Uterus (tissue), 2 donors: ENCODE results near the gene TIMM10B.

Experiments used
- POLR2A ChIP-seq, 2 donors: fragments of 450-650 bp; IDR thresholded peaks; one replicate each; pipeline ENCODE4 v1.6.1; 2016; ENCODE audit warnings: antibody characterized with exemption in 2 of 2, mild to moderate bottlenecking in 1 of 2, moderate library complexity in 1 of 2
- TF ChIP-seq, protein P1 (sequence below), 4 experiments: fragments of 200-600 bp in 2 of 4; fragments of 450-650 bp in 2 of 4; sonication (generic) in 2 of 4; IDR thresholded peaks; one replicate each; pipeline ENCODE4 v1.5.1; 2016 to 2019; ENCODE audit warnings: antibody characterized with exemption in 4 of 4, mild to moderate bottlenecking in 2 of 4, moderate library complexity in 1 of 4

DNA sequence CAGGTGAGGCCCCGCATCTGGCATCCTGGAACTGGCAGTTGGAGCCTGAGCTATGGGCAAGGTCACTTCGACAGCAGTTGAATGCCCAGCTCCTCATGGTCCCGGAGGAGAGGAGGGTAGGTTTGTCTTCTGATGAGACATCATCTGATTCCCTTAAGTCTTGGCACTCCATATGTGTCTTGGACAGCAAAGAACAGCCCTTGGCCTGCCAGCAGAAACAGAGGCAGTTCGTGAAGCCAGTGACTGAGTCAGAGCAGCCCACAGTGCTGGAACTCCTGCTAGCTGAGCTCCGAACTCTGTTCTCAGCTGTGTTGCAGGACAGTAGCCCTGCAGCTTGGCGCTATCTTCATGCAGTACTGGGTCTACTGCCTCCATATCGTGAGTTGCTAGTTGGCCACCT lies 16.8 kb downstream of the TIMM10B start:
- TF ChIP-seq, protein P1, sequence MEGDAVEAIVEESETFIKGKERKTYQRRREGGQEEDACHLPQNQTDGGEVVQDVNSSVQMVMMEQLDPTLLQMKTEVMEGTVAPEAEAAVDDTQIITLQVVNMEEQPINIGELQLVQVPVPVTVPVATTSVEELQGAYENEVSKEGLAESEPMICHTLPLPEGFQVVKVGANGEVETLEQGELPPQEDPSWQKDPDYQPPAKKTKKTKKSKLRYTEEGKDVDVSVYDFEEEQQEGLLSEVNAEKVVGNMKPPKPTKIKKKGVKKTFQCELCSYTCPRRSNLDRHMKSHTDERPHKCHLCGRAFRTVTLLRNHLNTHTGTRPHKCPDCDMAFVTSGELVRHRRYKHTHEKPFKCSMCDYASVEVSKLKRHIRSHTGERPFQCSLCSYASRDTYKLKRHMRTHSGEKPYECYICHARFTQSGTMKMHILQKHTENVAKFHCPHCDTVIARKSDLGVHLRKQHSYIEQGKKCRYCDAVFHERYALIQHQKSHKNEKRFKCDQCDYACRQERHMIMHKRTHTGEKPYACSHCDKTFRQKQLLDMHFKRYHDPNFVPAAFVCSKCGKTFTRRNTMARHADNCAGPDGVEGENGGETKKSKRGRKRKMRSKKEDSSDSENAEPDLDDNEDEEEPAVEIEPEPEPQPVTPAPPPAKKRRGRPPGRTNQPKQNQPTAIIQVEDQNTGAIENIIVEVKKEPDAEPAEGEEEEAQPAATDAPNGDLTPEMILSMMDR (IDR thresholded peaks at IDR 0.05), result no peak
- no peak for TF ChIP-seq POLR2A (IDR thresholded peaks at IDR 0.05)
